ENCODE data around the gene STEAP2. TPM values are rescaled to one million over a fixed set of nuclear protein-coding genes. Genes with fewer than 3 reads are reported as not detected.

STEAP2 gene
- total RNA-seq, 1 donor from 2014 or later: 2.3 TPM

- Histone ChIP-seq H3K4me2 (ENCODE audit: low read length) (no peak overlapping the region), H3K4me3 (ENCODE audit: insufficient read depth, low read depth, low read length) (no peak overlapping the region), H3K9ac (ENCODE audit: low read length) (no peak overlapping the region), H3K4me1 (ENCODE audit: insufficient read depth, low read length) (peaks cover 12% of the 10 kb centered on the region), H3K27me3 (ENCODE audit: insufficient read depth, low read length) (no peaks in the 10 kb centered on the region), H2AFZ (ENCODE audit: low read depth, low read length) (no peak overlapping the region), H3K36me3 (ENCODE audit: insufficient read depth, low read length) (no peaks in the 10 kb centered on the region), H3K79me2 (ENCODE audit: insufficient read depth, low read length) (no peaks in the 10 kb centered on the region), H3K9me3 (ENCODE audit: insufficient read depth, low read depth, low read length) (no peaks in the 10 kb centered on the region), H3K27ac (ENCODE audit: low read depth, low read length) (no peak overlapping the region), H4K20me1 (ENCODE audit: insufficient read depth, low read length) (no peaks in the 10 kb centered on the region)
- Mint-ChIP-seq H3K4me1 (ENCODE audit: low read depth, unreplicated experiment) (peaks cover 5% of the 10 kb centered on the region), H3K27ac (ENCODE audit: unreplicated experiment) (no peak overlapping the region), H3K9me3 (ENCODE audit: unreplicated experiment) (no peaks in the 10 kb centered on the region), H3K27me3 (ENCODE audit: low read depth, unreplicated experiment) (peaks cover 4% of the 10 kb centered on the region), H3K4me3 (ENCODE audit: unreplicated experiment) (no peak overlapping the region), H3K36me3 (ENCODE audit: low read depth, unreplicated experiment) (no peaks in the 10 kb centered on the region)
- FAIRE-seq (no peak), DNase-seq (ENCODE audit: low read depth) (no peak)
- no peak for TF ChIP-seq CTCF (IDR thresholded peaks at IDR 0.05; ENCODE audit: insufficient read depth, low read depth, low read length)
- no peak for TF ChIP-seq EZH2 (IDR thresholded peaks at IDR 0.05; ENCODE audit: insufficient read depth, low read length)
Observed at GRCh38 chr7:90207956-90208355, 3.6 kb upstream of the STEAP2 start.

DNA sequence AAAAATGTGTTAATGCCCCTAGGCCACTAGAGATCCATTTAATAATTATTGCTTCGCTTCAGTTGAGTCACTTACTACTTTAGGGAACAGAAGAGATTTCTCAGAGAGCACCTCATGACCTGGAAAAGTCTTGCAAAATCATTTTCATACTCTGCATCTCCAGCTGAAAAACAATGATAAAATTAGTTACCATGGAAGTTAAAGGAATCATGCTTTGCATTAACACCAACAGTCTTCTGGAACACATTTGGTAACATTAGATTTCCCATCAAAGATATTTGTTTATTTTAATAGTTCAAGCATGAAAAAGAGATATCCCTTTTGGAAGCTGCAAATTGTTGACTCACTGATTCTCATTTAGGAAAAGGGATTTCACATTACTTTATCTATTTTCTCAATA lies 1.8 kb upstream of the STEAP2 start:
- FAIRE-seq: no peak
- Histone ChIP-seq H3K4me1 (ENCODE audit: insufficient read depth, low read length) (peaks cover 12% of the 10 kb centered on the region), H4K20me1 (ENCODE audit: insufficient read depth, low read length) (no peaks in the 10 kb centered on the region), H3K9me3 (ENCODE audit: insufficient read depth, low read depth, low read length) (no peaks in the 10 kb centered on the region), H3K27me3 (ENCODE audit: insufficient read depth, low read length) (peaks cover 5% of the 10 kb centered on the region), H2AFZ (ENCODE audit: low read depth, low read length) (no peak overlapping the region), H3K9ac (ENCODE audit: low read length) (no peak overlapping the region), H3K27ac (ENCODE audit: low read depth, low read length) (no peak overlapping the region), H3K4me2 (ENCODE audit: low read length) (no peak overlapping the region), H3K79me2 (ENCODE audit: insufficient read depth, low read length) (no peaks in the 10 kb centered on the region), H3K36me3 (ENCODE audit: insufficient read depth, low read length) (no peaks in the 10 kb centered on the region), H3K4me3 (ENCODE audit: insufficient read depth, low read depth, low read length) (no peak overlapping the region)
- Mint-ChIP-seq H3K27me3 (ENCODE audit: low read depth, unreplicated experiment) (peaks cover 4% of the 10 kb centered on the region), H3K36me3 (ENCODE audit: low read depth, unreplicated experiment) (no peaks in the 10 kb centered on the region), H3K4me1 (ENCODE audit: low read depth, unreplicated experiment) (peaks cover 5% of the 10 kb centered on the region), H3K9me3 (ENCODE audit: unreplicated experiment) (no peaks in the 10 kb centered on the region), H3K4me3 (ENCODE audit: unreplicated experiment) (no peak overlapping the region), H3K27ac (ENCODE audit: unreplicated experiment) (no peak overlapping the region)
- DNase-seq (ENCODE audit: low read depth): peak; percentile 43
- TF ChIP-seq CTCF (IDR thresholded peaks at IDR 0.05; ENCODE audit: insufficient read depth, low read depth, low read length) (no peak), EZH2 (IDR thresholded peaks at IDR 0.05; ENCODE audit: insufficient read depth, low read length) (no peak)

DNA sequence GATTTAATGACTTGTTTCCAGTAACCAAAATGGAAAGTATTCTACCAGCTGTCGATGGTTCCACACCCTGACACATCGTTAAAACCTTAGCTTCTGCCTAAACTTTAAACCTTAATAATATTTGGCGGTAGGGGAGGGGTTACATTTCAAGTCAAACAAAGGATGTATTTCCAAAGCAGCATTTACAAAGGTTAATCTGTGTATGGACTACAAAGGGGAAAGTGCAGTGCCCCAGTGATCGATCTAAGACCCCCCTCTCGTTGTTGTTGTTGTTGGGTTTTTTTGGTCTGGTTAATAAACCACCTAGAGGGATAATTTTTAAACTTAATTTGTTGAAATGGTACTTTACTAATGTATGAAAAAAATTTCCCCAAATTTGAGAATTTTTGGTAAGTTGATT lies 1.1 kb upstream of the STEAP2 start:
- Histone ChIP-seq H3K9me3 (ENCODE audit: insufficient read depth, low read depth, low read length) (no peaks in the 10 kb centered on the region), H3K4me2 (ENCODE audit: low read length) (no peak overlapping the region), H3K9ac (ENCODE audit: low read length) (no peak overlapping the region), H3K4me1 (ENCODE audit: insufficient read depth, low read length) (peaks cover 12% of the 10 kb centered on the region), H2AFZ (ENCODE audit: low read depth, low read length) (no peak overlapping the region), H3K27ac (ENCODE audit: low read depth, low read length) (no peak overlapping the region), H3K4me3 (ENCODE audit: insufficient read depth, low read depth, low read length) (no peak overlapping the region), H3K27me3 (ENCODE audit: insufficient read depth, low read length) (peaks cover 5% of the 10 kb centered on the region), H3K36me3 (ENCODE audit: insufficient read depth, low read length) (no peaks in the 10 kb centered on the region), H4K20me1 (ENCODE audit: insufficient read depth, low read length) (no peaks in the 10 kb centered on the region), H3K79me2 (ENCODE audit: insufficient read depth, low read length) (no peaks in the 10 kb centered on the region)
- no peaks in the 10 kb centered on the region for H3K36me3 Mint-ChIP-seq (ENCODE audit: low read depth, unreplicated experiment)
- no peak overlapping the region for H3K27ac Mint-ChIP-seq (ENCODE audit: unreplicated experiment)
- no peak for FAIRE-seq
- no peak for TF ChIP-seq EZH2 (IDR thresholded peaks at IDR 0.05; ENCODE audit: insufficient read depth, low read length)
- H3K4me3 Mint-ChIP-seq (ENCODE audit: unreplicated experiment): peak overlapping the region; percentile 82
- peaks cover 4% of the 10 kb centered on the region for H3K27me3 Mint-ChIP-seq (ENCODE audit: low read depth, unreplicated experiment)
- no peak for DNase-seq (ENCODE audit: low read depth)
- peaks cover 5% of the 10 kb centered on the region for H3K4me1 Mint-ChIP-seq (ENCODE audit: low read depth, unreplicated experiment)
- no peaks in the 10 kb centered on the region for H3K9me3 Mint-ChIP-seq (ENCODE audit: unreplicated experiment)
